ELF-1 (cell line): ENCODE measurements around the gene PLA2G4B.
A peak's percentile ranks its signal among the peaks of the same experiment; 100 is the strongest.
"Not testable (repeated sequence)": the region's sequence is repeated elsewhere in the genome, so short reads cannot be mapped to it uniquely, and the experiment has no call there.

Experiments
- DNase-seq: peaks from one replicate; pipeline ENCODE4 v3.0.0-alpha.2; 2016; ENCODE audit warnings: low read depth, low spot score

PLA2G4B gene

DNA sequence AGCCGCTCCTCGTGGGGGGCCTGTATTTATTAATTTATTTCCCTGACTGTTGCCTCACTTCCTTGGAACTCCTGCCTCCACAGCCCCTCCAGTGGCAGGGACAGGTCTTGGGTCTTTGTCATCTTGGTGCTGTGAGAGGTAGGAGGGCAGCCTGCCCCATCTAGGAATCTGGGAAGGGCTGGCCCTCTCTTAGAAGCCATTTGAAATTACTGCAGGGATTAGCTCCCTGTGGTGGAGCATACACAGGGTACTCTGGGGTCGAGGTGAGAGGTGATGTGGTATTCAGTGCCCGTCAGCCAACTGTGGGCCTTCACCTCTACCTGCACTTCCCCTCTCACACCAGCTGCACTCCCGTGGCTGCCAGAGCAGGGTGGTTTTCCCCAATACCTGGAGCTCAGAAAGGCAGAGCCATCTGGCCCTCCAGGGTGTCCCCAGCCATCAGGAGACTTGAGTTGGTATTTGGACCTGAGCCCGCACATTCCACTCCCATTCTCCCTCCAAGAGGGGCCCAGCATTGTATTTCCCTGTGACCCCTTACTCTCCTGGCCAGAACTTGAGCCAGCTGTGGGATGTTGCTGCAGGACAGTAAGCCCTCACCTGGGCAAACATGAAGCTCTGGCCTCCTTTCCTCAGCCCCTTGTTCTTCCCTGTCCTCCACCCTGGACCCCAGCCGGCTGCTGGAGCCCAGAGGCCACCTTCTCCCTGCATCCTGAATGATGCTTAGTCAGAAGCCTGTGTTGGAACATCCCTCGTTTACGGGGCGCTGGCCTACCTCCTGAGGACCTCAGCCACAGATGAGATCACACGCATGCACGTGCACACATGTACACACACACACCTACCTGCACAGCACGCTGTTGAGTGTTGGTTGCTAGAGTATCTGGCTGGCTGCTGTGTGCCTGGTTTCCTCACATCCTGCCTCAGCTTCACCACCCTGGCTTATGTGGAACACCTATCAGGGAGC is 12.8 kb upstream of the PLA2G4B start:
- peak; percentile 26 for DNase-seq

DNA sequence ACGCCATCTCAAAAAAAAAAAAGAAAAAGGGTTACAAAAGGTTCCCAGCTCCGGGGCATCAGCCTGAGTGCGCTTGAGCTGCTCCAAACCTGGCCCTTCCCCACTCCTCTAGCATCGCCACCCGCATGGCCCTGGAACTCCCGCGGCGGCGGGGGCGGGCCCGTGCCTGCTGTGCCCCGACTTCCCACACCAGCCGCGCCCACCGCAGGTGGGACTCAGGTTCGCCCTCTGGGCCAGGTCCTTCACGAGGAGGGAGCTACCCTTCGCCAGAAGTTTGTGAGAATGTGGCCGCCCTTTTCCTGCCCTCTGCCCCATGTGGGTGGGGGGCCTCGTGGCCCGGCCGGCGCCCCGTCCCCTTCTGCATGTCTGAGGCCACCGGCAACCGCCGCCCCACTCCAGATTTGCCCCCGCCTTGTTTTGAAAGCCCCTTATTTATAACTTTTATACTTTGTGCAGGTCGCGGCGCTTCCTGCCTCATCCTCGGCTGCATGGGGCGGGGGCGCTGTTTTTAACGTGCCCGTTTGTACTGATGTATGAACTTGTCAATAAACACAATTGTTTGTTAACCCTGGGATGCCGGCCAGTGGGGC is 11.3 kb upstream of the PLA2G4B start:
- peak; percentile 54 for DNase-seq

DNA sequence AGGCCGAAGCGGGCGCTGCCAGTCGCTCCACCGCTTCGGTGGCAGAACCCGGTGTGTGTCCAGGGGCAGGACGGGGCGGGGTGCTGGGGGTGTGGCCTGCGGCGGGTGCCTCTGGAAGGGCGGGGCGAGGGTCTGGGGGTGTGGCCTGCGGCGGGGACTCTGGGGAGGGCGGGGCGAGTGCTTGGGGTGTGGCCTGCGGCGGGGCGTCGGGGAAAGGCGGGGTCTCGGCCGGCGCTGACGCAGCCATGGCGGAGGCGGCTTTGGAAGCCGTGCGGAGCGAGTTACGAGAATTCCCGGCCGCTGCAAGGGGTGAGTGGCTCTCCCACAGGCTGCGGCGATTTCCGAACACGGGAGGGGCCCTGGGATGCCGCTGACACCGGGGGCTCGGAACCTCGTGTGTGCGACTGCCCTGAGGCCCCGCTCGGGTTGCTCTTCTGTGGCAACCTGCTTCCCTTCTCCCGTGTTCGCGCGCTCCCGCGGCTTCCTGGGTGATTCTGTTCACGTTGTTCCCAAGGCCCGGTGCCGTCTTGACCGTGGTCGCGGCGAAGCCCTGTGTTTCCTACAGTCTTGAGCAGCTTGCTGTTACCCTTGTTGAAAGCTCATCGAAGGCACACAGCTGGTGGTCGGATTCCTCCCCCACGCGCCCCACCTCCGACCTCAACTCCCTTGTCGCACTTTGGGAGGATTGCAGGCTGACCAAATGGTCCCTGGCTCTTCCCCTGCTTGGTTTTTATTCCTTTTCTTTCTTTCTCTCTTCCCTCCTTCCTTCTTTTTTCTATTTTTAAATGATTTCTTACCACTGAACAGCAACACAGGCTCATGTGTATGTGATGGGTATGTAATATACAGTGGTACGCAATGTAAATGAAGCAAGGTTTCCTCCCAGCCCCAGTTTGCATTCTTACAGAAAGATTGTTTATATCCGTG is 10.5 kb upstream of the PLA2G4B start, which contains the start of gene JMJD7:
JMJD7 (plus strand) TSS at position 213 of the 927 bp plus-strand sequence; CDS start at position 246, 33 bp downstream.
- DNase-seq, result peak; percentile 71

DNA sequence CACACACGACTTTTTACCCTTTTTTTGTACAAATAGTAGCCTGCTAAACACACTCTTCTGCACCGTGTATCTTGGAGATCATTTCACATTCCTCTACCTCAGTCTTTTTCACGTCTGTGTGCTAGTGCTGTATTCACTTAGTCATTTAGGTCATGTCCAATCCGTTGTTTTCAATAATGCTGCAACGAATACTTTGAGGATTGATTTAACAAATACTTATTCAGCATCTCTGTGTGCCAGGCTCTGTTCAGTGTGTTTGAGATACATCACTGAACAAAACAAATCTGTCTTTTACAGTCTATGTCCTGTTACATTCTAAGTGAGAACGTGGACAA is 9.9 kb upstream of the PLA2G4B start:
- no peak for DNase-seq

DNA sequence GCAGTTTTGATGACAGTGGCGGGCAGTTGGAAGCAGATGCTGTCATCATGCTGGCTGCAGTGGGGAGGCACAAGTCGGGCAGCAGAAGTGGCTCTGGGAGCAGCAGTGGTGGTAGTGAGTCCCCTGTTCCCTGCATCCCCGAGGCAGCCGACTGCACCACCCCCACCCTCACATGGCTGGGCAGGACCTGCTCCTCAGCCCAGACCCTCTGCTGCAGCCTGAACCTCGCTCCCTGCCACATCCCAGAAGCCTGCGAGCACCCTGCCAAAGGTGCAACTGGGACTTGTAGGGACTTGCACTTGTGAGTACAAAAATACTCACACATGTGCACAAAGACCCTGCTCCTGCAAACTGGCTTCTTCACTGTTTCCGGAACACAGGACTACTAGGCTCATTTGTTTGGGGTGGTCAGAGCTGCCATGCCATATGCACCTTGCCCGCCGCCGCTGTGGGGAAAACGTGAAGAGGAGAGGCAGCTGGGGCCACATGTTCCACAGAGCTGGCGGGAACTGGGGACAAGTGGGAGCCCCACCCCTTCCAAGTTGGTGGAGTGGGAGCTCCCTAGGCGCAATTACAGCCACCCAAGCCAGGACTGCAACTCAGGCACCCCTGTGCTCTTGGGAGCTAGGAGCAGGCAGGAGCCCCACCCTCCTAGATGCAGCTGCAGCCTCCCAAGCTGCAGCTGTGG is 8.5 kb upstream of the PLA2G4B start:
- DNase-seq, result no peak

DNA sequence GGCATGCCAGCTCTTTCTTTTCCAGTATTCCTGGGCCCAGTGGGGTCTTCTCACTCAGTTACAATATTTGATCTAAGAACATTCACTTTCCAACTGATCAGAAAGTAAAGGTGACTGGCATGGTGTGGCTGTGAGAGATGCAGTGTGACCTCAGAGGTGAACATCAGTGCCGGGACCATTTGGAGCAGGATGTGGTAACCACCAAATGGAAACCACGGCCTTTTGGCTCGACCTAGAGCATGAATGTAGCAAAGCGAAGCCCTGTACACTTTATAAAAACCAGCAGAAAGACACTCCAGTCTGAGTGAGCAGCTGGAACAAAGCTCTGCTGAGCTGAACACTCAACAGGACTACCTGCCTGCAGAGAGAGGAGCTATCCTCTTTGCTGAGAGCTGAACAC is 7.4 kb upstream of the PLA2G4B start:
- DNase-seq, result not testable (repeated sequence)

DNA sequence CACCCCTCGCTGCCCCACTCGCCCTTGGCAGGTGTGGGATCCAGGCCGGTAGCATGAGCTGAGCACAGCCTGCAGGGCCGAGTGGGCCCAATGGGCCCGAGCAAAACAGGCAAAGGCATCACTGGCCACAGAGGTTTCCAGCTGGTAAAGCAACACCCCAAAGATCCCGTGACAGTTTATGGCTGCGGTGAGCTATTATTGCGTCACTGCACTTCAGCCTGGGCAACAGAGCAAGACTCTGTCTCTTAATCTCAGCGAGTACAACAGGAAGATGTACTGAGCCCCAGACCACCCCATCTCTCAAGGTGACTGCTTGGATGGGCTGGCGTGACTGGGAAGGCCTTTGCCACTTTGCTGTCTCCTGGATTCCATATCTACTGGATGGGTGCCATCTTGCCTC is 6.4 kb upstream of the PLA2G4B start:
- DNase-seq, result no peak

DNA sequence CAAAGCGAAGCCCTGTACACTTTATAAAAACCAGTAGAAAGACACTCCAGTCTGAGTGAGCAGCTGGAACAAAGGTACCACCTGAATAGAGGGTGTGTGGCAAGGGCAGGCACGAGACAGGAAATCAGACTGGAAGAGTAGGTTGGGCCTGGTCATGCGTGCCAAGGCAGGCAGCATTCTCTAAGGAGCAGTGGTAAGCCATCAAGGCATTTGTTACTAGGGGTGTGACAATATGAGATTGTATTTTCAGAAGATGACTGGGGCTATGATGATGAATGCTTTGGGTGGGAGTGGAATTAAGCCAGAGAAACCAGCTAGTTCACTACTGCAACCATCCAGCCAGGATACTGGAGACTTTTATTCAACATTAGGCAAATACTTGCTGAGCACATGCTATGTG is 5.8 kb upstream of the PLA2G4B start:
- no peak for DNase-seq

DNA sequence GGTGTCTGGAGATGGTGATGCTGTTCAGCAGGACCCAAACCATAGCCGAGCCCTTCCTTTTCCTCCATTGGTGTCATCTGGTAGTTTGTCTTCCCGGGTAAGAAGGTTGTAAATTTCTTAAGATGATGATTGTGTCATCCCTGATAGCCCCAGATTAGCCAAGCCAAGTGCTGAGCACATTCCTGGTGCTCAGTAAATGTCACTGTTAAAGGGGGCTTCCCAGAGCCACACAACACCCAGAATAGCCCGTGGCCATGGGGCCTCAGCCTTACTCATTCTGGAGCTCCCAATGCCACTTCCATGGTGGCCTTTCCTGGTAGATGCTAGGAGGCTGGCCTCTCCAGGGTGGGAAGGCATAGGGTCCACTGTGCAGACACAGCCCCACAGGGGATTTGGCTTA is 4.6 kb upstream of the PLA2G4B start:
- DNase-seq, result no peak

DNA sequence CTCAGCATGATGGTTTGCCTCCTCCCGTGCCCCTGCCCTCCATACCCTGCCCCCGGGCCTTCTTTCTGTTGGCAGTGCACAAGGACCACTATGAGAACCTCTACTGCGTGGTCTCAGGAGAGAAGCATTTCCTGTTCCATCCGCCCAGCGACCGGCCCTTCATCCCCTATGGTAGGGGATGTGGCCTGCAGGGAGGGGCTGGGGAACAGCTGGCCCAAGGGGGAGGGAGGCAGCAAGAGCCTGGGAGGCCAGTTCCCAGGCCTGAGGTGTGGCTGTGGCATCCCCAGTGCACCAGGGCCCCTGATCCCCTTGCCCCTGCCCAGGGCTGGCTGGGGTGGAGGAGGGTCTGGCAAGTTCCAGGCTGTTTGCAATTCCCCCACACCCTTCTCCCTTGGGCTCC is 2.6 kb upstream of the PLA2G4B start:
- no peak for DNase-seq

DNA sequence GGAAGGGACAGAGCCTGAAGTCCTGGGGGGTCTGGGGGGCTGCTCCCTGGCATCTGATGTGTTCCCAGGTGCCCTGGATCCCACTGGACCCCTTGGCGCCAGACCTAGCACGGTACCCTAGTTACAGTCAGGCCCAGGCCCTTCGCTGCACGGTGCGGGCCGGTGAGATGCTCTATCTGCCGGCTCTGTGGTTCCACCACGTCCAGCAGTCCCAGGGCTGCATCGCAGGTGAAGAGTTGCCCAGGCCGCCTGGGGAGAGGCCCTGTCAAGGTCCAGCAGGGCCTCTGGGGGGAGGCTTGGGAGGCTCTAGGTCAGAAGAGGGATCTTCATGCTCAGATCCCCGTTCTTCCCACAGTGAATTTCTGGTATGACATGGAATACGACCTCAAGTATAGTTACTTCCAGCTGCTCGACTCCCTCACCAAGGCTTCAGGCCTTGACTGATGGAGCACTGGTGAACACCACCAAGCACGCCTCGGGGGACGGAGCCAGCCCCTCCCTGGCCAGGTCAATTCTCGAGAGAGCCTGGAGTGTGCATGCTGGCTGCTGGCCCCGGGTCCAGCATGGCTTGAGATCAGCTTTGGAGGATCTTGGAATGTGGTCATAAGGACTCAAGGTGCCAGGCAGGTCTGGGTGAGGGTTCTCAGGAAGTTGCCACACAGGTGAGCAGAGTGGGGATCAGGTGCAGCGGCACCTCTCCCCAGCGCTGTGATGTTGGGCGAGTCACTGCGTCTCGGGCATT is 1.8 kb upstream of the PLA2G4B start:
- no peak for DNase-seq

DNA sequence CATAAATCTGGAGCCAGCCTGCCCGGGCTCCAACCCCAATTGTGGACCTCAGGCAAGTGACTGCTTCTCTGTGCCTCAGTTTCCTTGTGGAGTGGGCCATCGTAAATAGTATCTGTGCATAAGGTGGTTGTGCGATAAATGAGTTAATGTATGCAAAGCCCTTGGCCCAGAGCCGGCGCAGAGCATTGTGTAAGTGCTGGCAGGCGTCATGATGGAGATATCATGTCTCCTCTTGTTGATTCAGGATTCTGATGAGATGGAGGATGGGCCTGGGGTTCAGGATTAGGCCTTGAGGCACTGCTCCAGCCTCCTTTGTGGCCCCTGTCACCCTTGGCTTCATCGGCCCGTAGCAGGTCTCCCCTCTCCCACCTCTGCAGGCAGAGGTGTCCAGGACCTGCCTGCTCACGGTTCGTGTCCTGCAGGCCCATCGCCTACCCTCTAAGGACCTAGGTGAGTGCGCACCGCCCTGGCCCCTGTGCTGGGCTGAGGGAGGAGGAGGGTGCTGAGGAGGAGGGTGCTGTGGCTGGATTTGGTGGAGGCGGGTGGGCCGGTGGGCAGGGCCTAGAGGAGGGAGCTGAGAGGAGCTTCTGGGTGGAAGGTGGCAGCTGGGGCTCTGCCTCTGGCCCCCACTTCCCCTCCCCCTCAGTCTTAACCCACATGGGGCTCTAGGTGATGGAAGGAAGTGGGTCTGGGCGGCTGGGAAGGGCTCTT is 1.3 kb downstream of the PLA2G4B start:
- no peak for DNase-seq

DNA sequence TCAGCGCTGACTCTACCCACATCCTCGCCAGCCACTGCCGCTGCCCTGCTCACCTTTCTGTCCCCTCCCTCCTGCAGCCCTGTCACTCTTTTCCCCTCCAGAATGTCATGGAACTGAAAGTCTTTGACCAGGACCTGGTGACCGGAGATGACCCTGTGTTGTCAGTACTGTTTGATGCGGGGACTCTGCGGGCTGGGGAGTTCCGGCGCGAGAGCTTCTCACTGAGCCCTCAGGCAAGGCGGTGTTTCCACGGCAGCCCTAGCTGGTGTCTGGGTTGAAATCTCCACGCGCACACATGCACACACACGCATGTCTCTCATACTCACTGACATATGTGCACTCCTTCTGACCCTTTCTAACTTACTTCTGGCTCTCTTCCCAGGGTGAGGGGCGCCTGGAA is 2.0 kb downstream of the PLA2G4B start:
- no peak for DNase-seq

DNA sequence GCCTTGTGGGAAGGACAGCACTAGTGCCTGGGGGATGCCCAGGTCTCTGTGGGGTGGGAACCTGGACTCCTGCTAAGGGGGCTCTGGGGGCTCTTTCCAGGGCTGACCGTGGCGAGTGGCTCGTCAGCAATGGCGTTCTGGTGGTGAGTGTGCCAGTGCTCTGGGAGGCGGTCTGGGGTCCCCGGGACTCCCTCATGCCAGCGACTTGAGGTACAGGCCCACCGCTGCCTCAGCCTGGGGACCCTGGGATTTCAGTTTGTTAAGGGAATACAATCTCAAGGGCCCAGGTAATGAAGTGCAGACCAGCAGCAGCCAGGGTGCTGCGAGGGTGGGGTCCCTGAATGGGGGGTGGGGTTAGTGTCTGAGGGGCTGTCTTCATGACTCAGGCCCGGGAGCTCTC is 2.5 kb downstream of the PLA2G4B start:
- no peak for DNase-seq

DNA sequence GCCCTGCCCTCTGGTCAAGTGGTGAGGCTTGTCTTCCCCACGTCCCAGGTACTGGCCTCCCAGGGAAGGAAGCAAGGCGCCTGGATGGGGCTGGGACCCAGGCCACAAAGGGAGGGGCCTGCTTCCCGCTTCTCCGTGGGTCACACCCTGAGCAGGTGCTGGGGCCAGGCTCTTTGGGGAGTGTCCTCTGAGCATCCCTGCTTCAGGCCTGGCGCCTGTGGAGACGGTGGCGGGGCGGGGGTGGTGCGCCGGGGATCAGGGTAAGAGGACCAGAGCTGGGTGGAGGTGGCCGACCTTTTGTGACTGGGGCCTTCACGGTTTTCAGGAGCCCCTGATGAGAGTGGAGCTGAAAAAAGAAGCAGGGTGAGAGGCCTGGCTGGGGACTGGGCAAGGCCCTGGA is 3.6 kb downstream of the PLA2G4B start:
- no peak for DNase-seq

DNA sequence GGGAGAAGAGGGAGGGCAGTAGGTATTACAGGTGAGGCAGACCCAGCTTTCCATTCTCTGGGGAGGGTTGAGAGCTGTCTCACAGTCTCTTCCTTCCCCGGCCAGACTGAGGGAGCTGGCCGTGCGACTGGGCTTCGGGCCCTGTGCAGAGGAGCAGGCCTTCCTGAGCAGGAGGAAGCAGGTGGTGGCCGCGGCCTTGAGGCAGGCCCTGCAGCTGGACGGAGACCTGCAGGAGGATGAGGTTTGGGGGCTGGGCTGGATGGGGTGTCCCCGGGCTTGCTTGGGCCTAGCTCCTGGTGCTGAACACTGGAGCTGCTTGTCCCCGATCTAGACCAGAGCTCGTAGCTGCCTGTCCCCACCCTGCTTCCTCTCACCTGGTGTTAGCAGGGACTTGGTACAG is 4.9 kb downstream of the PLA2G4B start:
- DNase-seq, result no peak

DNA sequence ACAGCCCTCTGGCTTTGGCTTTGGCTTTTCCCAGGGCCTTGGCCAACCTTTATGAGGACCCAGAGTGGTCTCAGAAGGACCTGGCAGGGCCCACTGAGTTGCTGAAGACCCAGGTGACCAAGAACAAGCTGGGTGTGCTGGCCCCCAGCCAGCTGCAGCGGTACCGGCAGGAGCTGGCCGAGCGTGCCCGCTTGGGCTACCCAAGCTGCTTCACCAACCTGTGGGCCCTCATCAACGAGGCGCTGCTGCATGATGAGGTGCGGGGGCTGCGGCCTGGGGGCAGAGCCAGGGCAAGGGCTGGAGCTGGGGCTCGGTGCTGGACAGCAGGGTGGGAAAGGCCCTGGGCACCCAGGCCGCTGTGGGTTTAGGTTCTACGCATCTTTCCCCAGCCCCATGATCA is 6.2 kb downstream of the PLA2G4B start:
- no peak for DNase-seq

DNA sequence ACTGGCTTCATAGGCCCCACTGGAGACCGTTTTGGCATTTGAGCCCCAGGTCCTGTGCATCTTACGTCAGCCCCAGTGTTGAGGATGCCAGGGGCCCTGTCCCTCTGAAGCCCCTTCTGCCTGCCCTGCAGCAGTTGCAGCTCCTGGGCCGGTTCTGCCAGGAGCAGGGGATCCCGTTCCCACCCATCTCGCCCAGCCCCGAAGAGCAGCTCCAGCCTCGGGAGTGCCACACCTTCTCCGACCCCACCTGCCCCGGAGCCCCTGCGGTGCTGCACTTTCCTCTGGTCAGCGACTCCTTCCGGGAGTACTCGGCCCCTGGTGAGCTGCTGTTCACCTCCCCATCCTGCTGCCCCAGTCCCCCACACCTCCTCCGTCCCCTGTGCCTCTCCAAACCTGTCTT is 8.6 kb downstream of the PLA2G4B start:
- DNase-seq, result no peak

DNA sequence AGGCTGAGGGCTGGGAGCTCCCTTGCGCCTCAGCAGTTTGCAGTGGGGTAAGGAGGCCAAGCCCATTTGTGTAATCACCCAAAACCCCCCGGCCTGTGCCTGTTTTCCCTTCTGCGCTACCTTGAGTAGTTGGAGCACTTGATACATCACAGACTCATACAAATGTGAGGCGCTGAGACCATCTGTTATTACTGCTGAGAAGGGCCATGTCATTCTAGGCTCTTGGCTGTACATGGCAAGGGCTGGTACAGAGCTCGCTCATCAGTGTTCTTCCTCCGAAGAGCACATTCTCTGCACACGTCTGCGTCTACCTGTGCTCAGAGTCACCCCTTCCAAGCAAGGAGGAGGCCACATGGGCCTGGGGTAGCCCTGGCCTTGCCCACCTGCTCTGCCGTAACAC is 9.3 kb downstream of the PLA2G4B start:
- no peak for DNase-seq

DNA sequence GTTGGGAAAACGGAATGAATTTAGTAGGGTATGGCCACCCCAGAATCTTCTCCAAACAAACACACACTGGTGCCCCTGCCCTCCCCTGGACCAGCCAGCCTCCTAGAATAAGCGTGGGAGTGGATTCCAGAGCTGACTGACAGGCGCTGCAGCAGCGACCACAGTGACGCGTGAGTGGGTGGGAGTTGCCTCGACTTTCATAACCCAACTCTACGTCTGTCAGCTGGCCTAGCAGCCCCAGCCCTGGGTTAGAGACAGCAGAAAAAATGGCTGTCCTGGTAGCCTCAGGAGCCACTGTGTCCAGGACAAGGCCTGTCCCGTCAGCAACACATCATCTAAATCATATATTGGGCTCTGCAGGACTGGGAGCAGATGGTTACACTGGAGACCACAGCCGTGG is 10.0 kb downstream of the PLA2G4B start:
- DNase-seq, result no peak
